ENCODE measurements around the gene C1orf52.
A peak's percentile ranks its signal among the peaks of the same experiment; 100 is the strongest.

Gene C1orf52

GRCh38 chr1:85297855-85298629, 38.6 kb upstream of the C1orf52 start:
- peak; percentile 94 for DNase-seq (ENCODE audit: low read depth)
- TF ChIP-seq, protein P1, sequence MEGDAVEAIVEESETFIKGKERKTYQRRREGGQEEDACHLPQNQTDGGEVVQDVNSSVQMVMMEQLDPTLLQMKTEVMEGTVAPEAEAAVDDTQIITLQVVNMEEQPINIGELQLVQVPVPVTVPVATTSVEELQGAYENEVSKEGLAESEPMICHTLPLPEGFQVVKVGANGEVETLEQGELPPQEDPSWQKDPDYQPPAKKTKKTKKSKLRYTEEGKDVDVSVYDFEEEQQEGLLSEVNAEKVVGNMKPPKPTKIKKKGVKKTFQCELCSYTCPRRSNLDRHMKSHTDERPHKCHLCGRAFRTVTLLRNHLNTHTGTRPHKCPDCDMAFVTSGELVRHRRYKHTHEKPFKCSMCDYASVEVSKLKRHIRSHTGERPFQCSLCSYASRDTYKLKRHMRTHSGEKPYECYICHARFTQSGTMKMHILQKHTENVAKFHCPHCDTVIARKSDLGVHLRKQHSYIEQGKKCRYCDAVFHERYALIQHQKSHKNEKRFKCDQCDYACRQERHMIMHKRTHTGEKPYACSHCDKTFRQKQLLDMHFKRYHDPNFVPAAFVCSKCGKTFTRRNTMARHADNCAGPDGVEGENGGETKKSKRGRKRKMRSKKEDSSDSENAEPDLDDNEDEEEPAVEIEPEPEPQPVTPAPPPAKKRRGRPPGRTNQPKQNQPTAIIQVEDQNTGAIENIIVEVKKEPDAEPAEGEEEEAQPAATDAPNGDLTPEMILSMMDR (IDR thresholded peaks at IDR 0.05; ENCODE audit: insufficient read depth, low read depth, low read length, missing control alignments): no peak
- H3K4me3 ChIP-seq (ENCODE audit: low read length): no peak overlapping the region

DNA sequence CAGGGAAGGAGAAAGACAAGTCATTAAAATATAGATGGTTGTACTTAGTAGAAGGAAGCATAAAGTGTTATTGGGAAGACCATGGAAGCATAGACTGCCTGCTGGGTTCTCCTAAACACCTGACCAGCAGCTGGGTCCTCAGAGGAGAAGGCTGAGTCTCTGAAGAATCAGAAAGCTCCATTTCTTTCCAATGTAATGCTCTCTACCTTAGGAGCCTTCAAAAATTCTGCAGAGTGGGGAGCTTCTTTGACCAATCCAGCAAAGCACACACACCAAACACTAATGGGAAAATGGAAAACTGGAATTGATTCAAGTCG, 38.0 kb upstream of the C1orf52 start:
- DNase-seq (ENCODE audit: low read depth): peak; percentile 9
- no peak overlapping the region for H3K4me3 ChIP-seq (ENCODE audit: low read length)
- TF ChIP-seq, protein P1 (IDR thresholded peaks at IDR 0.05; ENCODE audit: insufficient read depth, low read depth, low read length, missing control alignments): no peak

GRCh38 chr1:85296980-85297379, 37.5 kb upstream of the C1orf52 start:
- no peak overlapping the region for H3K4me3 ChIP-seq (ENCODE audit: low read length)

GRCh38 chr1:85295654-85296053, 36.2 kb upstream of the C1orf52 start:
- TF ChIP-seq, protein P1 (IDR thresholded peaks at IDR 0.05; ENCODE audit: insufficient read depth, low read depth, low read length, missing control alignments): no peak
- no peak for DNase-seq (ENCODE audit: low read depth)

More at GRCh38 chr1:85296980-85297379, 37.5 kb upstream of the C1orf52 start:
- TF ChIP-seq, protein P1 (IDR thresholded peaks at IDR 0.05; ENCODE audit: insufficient read depth, low read depth, low read length, missing control alignments): no peak
- DNase-seq (ENCODE audit: low read depth): peak; percentile 78

GRCh38 chr1:85295006-85295431, 35.6 kb upstream of the C1orf52 start:
- peak; percentile 94 for DNase-seq (ENCODE audit: low read depth)
- H3K4me3 ChIP-seq (ENCODE audit: low read length): no peak overlapping the region
- TF ChIP-seq, protein P1 (IDR thresholded peaks at IDR 0.05; ENCODE audit: insufficient read depth, low read depth, low read length, missing control alignments): no peak

More at GRCh38 chr1:85295654-85296053, 36.2 kb upstream of the C1orf52 start:
- H3K4me3 ChIP-seq (ENCODE audit: low read length): no peak overlapping the region

DNA sequence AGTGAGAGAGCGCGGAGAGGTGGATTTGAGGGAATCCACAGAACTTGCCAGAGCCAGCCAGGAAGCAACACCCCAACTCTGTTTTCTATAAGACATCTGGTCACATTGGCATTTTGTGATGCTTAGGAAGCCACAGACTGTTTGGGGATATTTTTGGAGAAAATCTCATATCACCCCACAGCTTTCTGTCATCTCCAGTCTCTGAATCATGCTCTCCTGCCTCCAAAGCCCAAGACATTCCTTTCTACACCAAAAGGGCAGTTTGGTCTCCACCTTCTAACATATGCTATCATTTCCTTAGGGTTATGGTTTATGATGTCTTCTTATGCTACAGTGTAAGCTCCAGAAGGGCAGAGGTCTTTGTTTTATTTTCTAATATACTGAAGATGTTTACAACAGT, 31.4 kb upstream of the C1orf52 start:
- DNase-seq (ENCODE audit: low read depth): no peak
- TF ChIP-seq, protein P1 (IDR thresholded peaks at IDR 0.05; ENCODE audit: insufficient read depth, low read depth, low read length, missing control alignments): no peak
- H3K4me3 ChIP-seq (ENCODE audit: low read length): no peak overlapping the region

- TF ChIP-seq, protein P1 (IDR thresholded peaks at IDR 0.05; ENCODE audit: insufficient read depth, low read depth, low read length, missing control alignments): no peak
- peak; percentile 61 for DNase-seq (ENCODE audit: low read depth)
- no peak overlapping the region for H3K4me3 ChIP-seq (ENCODE audit: low read length)
These were observed 30.4 kb upstream of the C1orf52 start for GRCh38 chr1:85289848-85290335.

Measured in epithelial cell of esophagus (primary cell).